Hepatocyte (in vitro differentiated cells): ENCODE results near the gene RAET1L.

Source experiments
- EZH2 ChIP-seq: fragments of 200-600 bp; sonication (generic); IDR thresholded peaks from 2 replicates; pipeline ENCODE4 v1.6.1; 2016; ENCODE audit warnings: antibody characterized with exemption, mild to moderate bottlenecking, borderline replicate concordance
- EZH2phosphoT487 ChIP-seq: fragments of 200-600 bp; sonication (generic); IDR thresholded peaks from one replicate; pipeline ENCODE4 v1.6.1; 2018; ENCODE audit warnings: antibody characterized with exemption, mild to moderate bottlenecking, low read depth, moderate library complexity; ENCODE audit not compliant: unreplicated experiment, severe bottlenecking
- TF ChIP-seq, protein P1 (sequence below): fragments of 200-600 bp; sonication (generic); IDR thresholded peaks from 2 replicates; pipeline ENCODE4 v1.5.1; 2016; ENCODE audit warnings: antibody characterized with exemption, mild to moderate bottlenecking; ENCODE audit not compliant: poor library complexity

DNA sequence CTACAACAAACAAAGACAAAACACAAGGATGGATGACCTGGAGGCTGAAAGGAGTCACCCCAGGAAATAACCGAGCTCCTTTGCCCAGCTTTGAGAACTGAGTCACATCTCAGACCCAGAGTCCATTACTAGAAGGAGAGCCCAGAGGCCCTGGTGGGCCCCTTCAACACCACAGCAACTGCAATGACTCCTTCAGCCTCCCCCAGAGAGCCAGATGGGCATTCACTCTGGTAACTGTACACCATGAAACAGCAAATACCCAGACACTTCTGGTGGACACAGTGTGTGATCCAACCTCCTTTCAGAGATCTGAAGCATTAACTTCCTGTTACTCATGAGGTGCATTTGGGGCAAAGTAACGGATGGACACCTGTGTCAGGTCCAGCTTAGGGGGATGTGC is 22.6 kb downstream of the RAET1L start:
- TF ChIP-seq, protein P1, sequence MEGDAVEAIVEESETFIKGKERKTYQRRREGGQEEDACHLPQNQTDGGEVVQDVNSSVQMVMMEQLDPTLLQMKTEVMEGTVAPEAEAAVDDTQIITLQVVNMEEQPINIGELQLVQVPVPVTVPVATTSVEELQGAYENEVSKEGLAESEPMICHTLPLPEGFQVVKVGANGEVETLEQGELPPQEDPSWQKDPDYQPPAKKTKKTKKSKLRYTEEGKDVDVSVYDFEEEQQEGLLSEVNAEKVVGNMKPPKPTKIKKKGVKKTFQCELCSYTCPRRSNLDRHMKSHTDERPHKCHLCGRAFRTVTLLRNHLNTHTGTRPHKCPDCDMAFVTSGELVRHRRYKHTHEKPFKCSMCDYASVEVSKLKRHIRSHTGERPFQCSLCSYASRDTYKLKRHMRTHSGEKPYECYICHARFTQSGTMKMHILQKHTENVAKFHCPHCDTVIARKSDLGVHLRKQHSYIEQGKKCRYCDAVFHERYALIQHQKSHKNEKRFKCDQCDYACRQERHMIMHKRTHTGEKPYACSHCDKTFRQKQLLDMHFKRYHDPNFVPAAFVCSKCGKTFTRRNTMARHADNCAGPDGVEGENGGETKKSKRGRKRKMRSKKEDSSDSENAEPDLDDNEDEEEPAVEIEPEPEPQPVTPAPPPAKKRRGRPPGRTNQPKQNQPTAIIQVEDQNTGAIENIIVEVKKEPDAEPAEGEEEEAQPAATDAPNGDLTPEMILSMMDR, result no peak
- TF ChIP-seq EZH2phosphoT487 (no peak), EZH2 (no peak)
